Fibroblast of skin of right biceps (primary cell): Measurements from ENCODE around the gene SCD5.

ENCODE experiments used
- DNase-seq: peaks from one replicate; pipeline ENCODE4 v3.0.0-alpha.2; 2013

Gene SCD5

DNA sequence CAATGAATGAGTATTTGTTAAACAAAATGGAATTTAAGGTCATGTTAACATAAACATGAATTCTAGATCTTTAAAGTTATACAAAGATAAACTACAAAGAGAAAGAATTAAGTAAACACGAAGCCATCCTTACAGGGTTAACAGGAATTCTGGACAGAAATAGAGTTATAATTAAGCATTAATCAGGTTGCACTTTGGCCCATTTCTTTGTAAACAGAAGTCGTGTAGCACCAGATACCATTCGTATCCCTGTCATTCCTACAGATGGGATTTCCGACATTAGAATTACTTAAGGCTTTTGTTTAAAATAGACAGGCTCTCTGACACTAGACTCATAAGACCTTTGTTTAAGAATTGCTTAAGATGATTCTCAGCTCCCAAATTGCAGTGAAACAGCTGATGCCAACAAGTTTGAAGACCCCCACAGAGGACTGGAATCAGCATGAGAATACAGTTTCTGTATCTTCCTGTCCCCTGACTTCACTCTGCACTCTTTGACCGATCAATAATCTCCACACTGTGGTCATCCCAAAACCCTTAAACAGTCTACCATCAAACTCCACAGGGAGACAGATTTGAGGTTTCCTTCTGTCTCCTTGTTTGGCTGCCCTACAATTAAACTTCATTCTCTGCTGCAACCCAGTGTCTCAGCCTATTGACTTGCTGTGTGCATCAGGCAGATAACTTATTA is 214.6 kb downstream of the SCD5 start:
- DNase-seq, result no peak

DNA sequence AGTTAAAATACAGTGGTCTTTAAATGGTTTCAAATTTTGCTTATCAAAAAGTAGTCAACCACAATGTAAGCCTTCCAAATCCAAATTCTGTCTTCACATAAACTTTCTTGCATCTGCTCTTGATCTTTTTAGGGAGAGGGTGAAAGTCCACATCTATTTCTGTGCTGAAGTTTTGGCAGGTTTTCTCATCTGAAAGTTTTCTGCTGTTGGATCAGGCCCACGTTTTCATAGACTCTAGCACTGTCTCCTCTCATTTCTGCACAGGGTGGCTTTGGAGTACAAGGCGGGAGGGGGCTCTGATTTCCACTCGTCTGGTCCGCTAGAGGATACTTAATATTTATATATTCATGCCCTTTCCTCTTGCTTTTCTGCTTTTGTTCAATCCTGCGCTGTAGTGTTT is 218.7 kb downstream of the SCD5 start:
- no peak for DNase-seq
